BJ (cell line): ENCODE measurements around the gene CDC16. TPM values are rescaled to one million over a fixed set of nuclear protein-coding genes. Genes with fewer than 3 reads are reported as not detected.

Experiments used
- CTCF ChIA-PET: fragments of 350-600 bp; formaldehyde crosslinking; extraction: SDS; loops from one replicate; lab custom pipeline; 2021; ENCODE audit warnings: antibody characterized with exemption, inconsistent platforms; lab: Yijun Ruan, JAX
- POLR2A ChIA-PET: fragments of 300-600 bp; sonication (Branson Sonifier 250); formaldehyde crosslinking; extraction: SDS; loops from one replicate; lab custom pipeline; 2021; ENCODE audit warnings: antibody characterized with exemption; lab: Charles Lee
- DNase-seq: peaks from one replicate; pipeline ENCODE4 v3.0.0-alpha.2; 2011; ENCODE audit warnings: low read depth
- H3K27me3 ChIP-seq: 2 replicates; pipeline ENCODE4 v1.6.0; 2011; ENCODE audit warnings: low read length; ENCODE audit not compliant: control insufficient read depth, insufficient read depth
- H3K36me3 ChIP-seq: 2 replicates; pipeline ENCODE4 v1.5.1; 2011; ENCODE audit warnings: low read length; ENCODE audit not compliant: control insufficient read depth, insufficient read depth
- H3K4me3 ChIP-seq: 2 replicates; pipeline ENCODE4 v1.5.1; 2011; ENCODE audit warnings: low read depth, mild to moderate bottlenecking, control low read depth, low read length
- polyA plus RNA-seq: library from polyadenylated mRNA; depleted of rRNA; stranded (reverse); fragments of >200 nt; gene quantifications from 2 replicates; pipeline ENCODE4 v1.2.3, GENCODE V29; 2011
- TF ChIP-seq, protein P1 (sequence below): IDR thresholded peaks from 2 replicates; pipeline ENCODE4 v1.5.1; 2011; ENCODE audit warnings: low read depth, mild to moderate bottlenecking, control low read depth, inconsistent platforms, low read length, moderate library complexity; ENCODE audit not compliant: insufficient read depth

CDC16 gene
- polyA plus RNA-seq, 1 experiment = 55.8 TPM

GRCh38 chr13:114230575-114230974 lies 4.1 kb upstream of the CDC16 start:
- Histone ChIP-seq H3K36me3 (no peaks in the 10 kb centered on the region), H3K27me3 (no peaks in the 10 kb centered on the region; the same call in 1 of the 2 replicates), H3K4me3 (no peak overlapping the region)
- TF ChIP-seq, protein P1, sequence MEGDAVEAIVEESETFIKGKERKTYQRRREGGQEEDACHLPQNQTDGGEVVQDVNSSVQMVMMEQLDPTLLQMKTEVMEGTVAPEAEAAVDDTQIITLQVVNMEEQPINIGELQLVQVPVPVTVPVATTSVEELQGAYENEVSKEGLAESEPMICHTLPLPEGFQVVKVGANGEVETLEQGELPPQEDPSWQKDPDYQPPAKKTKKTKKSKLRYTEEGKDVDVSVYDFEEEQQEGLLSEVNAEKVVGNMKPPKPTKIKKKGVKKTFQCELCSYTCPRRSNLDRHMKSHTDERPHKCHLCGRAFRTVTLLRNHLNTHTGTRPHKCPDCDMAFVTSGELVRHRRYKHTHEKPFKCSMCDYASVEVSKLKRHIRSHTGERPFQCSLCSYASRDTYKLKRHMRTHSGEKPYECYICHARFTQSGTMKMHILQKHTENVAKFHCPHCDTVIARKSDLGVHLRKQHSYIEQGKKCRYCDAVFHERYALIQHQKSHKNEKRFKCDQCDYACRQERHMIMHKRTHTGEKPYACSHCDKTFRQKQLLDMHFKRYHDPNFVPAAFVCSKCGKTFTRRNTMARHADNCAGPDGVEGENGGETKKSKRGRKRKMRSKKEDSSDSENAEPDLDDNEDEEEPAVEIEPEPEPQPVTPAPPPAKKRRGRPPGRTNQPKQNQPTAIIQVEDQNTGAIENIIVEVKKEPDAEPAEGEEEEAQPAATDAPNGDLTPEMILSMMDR = no peak
- DNase-seq = no peak
- ChIA-PET POLR2A (no interaction called here), CTCF (interaction anchor here (1.1 kb wide), 1 partner anchor 414 kb away, joined by 5 read pairs; no protein-coding TSS in a partner anchor)

DNA sequence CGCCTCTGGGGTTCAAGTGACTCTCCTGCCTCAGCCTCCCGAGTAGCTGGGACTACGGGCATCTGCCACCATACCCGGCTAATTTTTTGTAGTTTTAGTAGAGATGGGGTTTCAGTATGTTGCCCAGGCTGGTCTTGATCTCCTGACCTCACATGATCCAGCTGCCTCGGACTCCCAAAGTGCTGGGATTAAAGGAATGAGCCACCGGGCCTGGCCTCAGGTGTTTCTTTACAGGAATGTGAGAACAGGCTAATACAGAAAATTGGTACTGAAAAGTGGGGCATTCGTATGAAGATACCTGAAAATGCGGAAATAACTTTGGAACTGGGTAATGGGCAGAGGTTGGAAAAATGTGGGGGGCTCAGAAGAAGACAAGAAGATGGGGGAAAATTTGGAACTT lies 2.8 kb upstream of the CDC16 start:
- H3K4me3 ChIP-seq = no peak overlapping the region
- H3K36me3 ChIP-seq = no peaks in the 10 kb centered on the region; the same call in 1 of the 2 replicates
- POLR2A ChIA-PET = no interaction called here
- no peaks in the 10 kb centered on the region; the same call in 1 of the 2 replicates for H3K27me3 ChIP-seq
- CTCF ChIA-PET = no interaction called here
- TF ChIP-seq, protein P1 = no peak
- no peak for DNase-seq

- no peaks in the 10 kb centered on the region for H3K27me3 ChIP-seq
- no peak for DNase-seq
- peak overlapping the region; percentile 83 for H3K4me3 ChIP-seq
- TF ChIP-seq, protein P1 = no peak
- ChIA-PET CTCF (no interaction called here), POLR2A (no interaction called here)
- H3K36me3 ChIP-seq = peaks cover 7% of the 10 kb centered on the region
Observed at GRCh38 chr13:114234266-114234644, 442 bp upstream of the CDC16 start.

GRCh38 chr13:114235697-114236096 lies 1.0 kb downstream of the CDC16 start:
- ChIA-PET POLR2A (no interaction called here), CTCF (interaction anchor here (0.6 to 1.4 kb wide), 3 partner anchors 54 to 106 kb away, joined by 3 to 5 read pairs (median 5); no protein-coding TSS in a partner anchor)
- no peaks in the 10 kb centered on the region for H3K27me3 ChIP-seq
- H3K36me3 ChIP-seq = peaks cover 8% of the 10 kb centered on the region
- peak overlapping the region; percentile 83 for H3K4me3 ChIP-seq
- no peak for DNase-seq
- TF ChIP-seq, protein P1 = no peak

- Histone ChIP-seq H3K27me3 (no peaks in the 10 kb centered on the region), H3K36me3 (peaks cover 10% of the 10 kb centered on the region), H3K4me3 (peak overlapping the region; percentile 83)
- POLR2A ChIA-PET = no interaction called here
- TF ChIP-seq, protein P1 = no peak
- CTCF ChIA-PET = interaction anchor here (0.6 to 1.4 kb wide), 4 partner anchors 10 to 106 kb away, joined by 3 to 5 read pairs (median 4); no protein-coding TSS in a partner anchor
- no peak for DNase-seq
Observed at GRCh38 chr13:114236227-114236626, 1.5 kb downstream of the CDC16 start.
